Spleen (tissue), 7 donors: ENCODE measurements around the gene ATM.

ENCODE experiments used
- POLR2AphosphoS5 ChIP-seq, 3 donors: sonication (generic); formaldehyde crosslinking; IDR thresholded peaks; one replicate each; pipeline ENCODE4 v1.5.1; 2017; ENCODE audit warnings: antibody characterized with exemption in 3 of 3
- TF ChIP-seq, protein P1 (sequence below), 11 experiments: fragments of 200-600 bp in 7 of 11; fragments of 450-650 bp in 4 of 11; sonication (generic) in 4 of 11; IDR thresholded peaks in 8 of 11; conservative IDR thresholded peaks in 3 of 11; 1 replicate in 7 of 11; 2 replicates in 4 of 11; pipeline versions ENCODE4 v1.4.0 to v1.8.0; 2016 to 2021; ENCODE audit warnings: antibody characterized with exemption in 11 of 11, inconsistent platforms in 4 of 11, mild to moderate bottlenecking in 1 of 11
- donor health status: DM: no; HTN: no; CAD: no; lungs with moderate emphysema.
- donor health status: DM: no; HTN: no; CAD: no.
- donor health status: DM: no; HTN: no; CAD: no.

DNA sequence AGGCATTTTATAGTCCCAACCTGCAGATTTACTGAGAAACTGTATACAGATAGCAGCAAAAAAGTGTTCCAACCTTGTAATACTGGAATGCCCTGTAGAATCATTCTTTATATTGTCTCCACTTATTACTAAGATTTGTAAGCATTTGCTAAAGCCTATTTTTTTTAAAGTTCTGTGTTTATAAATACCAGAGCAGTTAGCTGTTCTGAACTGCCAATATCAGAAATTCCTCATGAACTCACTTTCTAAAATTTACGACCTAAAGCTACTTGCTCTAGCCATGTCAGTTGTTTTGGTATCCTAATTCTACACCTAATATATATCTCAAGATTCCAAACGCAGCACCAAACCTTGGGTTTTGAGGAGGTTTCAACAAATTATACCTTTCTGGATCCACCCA, 141.3 kb downstream of the ATM start:
- TF ChIP-seq, protein P1, sequence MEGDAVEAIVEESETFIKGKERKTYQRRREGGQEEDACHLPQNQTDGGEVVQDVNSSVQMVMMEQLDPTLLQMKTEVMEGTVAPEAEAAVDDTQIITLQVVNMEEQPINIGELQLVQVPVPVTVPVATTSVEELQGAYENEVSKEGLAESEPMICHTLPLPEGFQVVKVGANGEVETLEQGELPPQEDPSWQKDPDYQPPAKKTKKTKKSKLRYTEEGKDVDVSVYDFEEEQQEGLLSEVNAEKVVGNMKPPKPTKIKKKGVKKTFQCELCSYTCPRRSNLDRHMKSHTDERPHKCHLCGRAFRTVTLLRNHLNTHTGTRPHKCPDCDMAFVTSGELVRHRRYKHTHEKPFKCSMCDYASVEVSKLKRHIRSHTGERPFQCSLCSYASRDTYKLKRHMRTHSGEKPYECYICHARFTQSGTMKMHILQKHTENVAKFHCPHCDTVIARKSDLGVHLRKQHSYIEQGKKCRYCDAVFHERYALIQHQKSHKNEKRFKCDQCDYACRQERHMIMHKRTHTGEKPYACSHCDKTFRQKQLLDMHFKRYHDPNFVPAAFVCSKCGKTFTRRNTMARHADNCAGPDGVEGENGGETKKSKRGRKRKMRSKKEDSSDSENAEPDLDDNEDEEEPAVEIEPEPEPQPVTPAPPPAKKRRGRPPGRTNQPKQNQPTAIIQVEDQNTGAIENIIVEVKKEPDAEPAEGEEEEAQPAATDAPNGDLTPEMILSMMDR (IDR thresholded peaks at IDR 0.05 in 8 of 11, conservative IDR thresholded peaks at IDR 0.05 in 3 of 11), result no peak
- no peak for TF ChIP-seq POLR2AphosphoS5 (IDR thresholded peaks at IDR 0.05)
